ENCODE measurements around the gene RNF166.

Gene RNF166

DNA sequence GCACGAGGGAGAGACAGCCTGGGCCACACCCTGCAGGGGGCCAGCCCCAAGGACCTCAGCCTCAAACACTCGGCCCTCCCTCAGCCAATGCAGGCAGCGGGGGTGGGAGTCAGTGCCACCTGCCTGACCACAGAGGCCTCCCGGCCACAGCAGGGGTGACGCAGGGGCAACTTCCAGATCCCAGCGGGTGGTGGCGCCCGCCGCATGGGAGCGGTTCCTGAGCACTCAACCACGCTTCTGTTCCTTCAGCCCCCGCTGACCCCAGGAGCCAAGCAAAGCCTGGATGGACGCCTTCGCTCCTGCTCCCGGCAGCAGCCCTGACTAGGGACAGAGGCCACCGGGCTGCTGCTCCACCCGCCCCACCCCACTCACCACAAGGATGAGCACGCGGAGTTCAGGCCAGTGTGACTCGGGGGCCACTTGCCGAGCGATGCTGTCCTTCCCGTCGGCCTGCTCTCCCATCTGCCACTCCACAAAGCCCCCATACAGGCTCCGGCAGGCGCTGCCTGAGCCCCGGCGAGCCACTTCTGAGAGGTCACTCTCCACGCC lies 50.4 kb downstream of the RNF166 start:
- DNase-seq (ENCODE audit: low read depth, low spot score) = no peak
- H3K27ac ChIP-seq = no peak overlapping the region

DNA sequence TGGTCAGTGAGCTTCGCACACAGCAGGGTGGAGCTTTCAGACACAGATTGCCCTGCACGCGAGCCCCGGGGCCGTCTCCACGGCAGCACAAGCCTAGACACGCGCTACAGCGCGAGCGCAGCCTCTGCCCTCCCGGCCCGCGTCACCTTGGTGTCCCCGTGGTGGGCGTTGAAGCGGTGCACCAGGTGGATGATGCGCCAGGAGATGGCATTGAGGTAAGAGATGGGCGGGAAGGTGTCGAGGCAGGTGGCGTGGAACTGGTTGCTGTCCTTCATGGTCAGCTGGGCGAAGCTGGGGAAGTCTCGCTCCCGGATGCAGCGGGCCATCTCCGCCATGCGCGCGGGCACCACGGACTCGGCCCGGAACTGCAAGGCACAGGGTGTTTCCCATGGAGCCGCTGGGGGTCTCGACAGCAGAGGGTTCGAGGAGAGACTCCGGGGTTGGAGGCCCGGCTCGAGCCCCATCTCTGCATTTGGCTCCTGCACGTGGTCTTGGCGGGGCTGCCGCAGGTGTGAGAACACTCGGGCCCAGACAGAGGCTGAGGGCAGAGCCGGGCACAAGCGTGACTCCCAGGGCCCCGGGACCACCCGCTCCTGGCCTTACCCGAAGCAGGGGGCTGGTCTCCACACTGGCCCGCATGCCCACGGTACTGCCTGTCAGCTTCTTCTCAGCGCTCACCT lies 51.0 kb downstream of the RNF166 start:
- H3K27ac ChIP-seq = no peak overlapping the region
- DNase-seq (ENCODE audit: low read depth, low spot score) = no peak

DNA sequence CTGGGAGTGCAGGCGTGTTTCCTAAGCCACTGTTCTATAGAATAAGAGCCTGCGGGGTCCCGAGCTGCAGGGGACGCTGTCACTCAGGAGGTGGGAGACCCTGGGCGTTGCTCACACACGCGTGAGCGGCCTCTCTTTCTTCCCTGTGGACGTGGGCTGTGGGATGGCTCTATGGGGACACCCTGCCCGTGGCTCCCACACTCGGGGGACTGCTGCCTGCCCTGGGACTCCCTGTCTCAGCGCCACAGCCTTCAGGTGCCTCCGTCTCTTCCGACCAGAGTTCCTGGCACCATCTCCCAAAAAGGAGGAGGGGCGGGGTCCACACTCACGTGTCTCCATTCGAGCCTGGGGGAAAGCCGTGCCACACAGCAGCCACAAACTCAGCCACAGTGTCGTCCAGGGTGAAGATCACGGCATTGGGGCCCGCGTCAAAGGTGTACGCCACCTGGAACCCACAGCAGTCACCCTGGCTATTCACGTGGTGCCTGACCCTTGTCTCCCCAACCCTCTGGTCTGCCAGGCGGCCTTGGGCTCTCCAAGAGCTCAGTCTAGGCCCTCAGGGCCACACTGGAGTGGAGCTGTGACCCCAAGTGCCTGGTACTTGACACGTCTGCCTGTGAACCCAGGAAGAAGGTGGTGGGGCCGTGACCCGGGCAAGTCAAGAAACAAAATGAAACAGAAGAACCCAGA lies 51.7 kb downstream of the RNF166 start:
- DNase-seq (ENCODE audit: low read depth, low spot score) = no peak
- no peak overlapping the region for H3K27ac ChIP-seq

DNA sequence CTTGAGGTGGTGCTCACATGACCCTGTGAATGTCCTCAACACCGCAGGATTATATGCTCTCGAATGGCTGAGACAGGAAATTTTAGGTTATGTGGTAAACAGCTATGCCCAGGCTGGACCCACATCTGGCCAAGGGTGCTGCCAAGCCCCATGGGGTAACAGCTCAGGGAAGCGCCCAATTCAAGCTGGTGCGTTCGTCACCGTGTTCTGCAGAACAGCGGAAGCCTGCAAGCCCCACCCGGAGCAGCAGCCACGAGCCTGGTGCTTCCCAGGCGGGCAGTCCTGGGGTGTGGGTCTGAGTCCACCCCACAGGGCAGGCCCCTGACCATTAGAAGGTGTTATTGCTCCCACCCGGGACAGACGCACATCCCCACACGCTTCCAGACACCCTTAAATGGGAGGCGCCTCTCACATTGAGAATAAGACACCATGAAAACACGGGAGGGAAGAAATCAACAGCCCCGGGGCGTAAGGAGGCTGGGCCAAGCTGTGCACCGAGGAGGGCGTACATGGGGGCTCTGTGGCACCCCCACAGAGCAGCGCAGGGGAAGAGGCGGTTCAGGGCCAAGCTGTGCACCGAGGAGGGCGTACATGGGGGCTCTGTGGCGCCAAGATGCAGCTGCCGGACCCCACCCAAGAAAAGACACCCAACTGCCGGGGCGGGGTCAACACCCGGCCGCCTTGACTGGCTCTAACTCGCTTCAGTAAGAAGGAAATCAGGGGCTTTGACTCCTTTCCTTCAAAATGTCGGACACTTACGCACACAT lies 52.4 kb downstream of the RNF166 start:
- no peak for DNase-seq (ENCODE audit: low read depth, low spot score)
- H3K27ac ChIP-seq = no peak overlapping the region

DNA sequence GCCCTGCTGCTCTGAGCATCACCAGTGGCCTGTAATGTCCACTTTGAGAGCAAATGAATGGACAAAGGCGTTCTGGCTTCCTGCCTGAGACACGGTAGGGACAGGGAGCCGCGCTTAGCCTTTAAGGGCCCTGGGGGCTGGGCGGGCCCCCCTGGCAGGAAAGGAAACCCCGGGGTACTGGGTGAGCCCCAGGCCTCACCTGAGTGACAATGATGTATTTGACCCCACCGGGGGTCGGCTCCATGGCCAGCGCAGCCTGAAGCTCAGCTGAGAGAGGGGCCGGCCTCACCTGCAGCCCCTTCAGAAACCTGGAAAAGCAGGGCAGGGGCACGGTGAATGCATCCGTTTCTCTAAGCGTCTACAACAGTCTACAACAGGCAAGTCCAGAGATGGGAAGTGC lies 53.1 kb downstream of the RNF166 start:
- no peak overlapping the region for H3K27ac ChIP-seq
- DNase-seq (ENCODE audit: low read depth, low spot score) = no peak

DNA sequence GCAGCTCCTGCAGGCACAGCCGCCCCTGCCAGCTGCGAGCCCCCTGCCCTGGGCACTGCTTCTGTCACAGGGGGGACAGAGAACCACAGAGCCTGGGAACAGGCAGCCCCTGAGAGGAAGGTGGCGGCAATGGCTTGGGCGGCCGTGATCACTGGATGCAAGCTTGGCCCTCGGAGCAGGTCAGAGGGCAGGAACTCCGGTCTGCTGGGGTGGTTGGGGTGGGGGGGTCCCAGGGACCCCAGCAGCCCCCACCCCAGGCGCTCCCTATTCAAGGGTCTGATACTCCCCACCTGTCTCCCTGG lies 53.5 kb downstream of the RNF166 start:
- DNase-seq (ENCODE audit: low read depth, low spot score) = no peak
- no peak overlapping the region for H3K27ac ChIP-seq

DNA sequence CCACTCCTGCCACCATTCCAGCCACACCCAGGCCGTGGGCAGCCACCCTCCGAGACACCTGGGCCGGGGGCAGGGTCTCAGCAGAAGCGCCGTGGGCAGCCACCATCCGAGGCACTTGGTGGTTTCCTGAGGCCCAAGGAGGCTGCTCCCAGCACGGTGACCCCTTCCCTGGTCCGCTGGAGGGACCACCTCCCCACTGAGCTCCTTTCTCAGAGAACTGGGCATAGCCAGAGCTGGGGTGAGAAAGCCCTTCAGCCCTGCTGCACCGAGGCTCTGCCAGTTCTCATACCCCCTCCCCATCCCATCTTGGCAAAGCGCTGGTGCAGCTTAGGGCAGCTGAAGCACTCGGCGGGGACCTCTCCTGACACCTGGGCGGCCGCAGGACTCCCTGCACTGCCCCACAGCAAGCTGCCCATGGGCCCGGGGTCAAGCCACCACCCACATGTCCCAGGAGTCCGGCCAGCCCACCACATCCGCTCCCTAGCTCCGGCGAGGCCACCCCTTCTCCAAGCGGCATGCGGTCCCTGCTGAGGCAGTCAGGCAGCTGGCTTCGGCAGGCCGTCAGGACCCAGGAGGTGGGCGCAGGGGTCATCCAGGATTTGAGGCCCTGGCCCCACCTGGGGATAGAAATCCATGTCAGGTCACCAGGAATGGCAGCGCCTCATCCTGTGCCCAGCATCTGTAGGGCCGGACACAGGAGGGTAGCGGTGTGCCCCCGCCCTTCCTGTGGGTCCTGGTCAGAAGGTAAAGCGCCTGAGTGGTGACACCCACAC lies 54.0 kb downstream of the RNF166 start:
- no peak overlapping the region for H3K27ac ChIP-seq

DNA sequence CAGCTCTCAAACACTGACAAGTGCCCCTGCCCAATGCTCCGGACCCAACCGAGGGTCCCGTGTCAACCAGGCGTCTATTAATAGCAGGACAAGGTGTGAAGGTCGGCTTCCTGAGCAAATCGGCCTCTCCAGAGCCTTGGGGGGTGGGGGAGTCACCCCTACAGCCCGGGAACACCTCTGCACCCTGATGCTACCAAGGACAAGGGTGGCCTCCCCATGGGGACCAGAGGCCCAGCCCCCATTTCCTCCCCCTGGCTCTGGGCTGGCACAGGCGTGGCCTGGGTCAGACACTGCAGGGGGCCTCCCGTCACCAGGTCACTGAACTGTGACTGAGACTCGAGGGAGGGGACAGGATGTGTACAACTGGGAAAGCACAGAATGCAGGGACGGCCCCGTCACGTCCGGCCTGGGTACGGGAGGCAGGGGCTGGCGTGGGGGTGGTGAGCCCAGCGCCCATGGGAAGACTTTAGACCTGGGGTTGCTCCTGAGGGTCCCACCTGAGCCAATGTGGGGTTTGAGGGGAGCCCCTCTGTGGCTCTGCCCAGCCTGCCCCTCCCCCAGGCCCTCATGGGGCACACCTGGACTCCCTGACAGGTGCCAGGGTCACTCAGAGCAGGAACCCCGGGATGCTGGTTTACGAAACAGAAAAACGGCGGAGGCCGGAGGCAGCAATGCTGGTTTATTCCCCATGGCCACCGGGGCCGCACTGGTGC lies 54.8 kb downstream of the RNF166 start:
- H3K27ac ChIP-seq = no peak overlapping the region
- DNase-seq (ENCODE audit: low read depth, low spot score) = no peak

More for the DNA sequence above, 54.0 kb downstream of the RNF166 start:
- no peak for DNase-seq (ENCODE audit: low read depth, low spot score)

DNA sequence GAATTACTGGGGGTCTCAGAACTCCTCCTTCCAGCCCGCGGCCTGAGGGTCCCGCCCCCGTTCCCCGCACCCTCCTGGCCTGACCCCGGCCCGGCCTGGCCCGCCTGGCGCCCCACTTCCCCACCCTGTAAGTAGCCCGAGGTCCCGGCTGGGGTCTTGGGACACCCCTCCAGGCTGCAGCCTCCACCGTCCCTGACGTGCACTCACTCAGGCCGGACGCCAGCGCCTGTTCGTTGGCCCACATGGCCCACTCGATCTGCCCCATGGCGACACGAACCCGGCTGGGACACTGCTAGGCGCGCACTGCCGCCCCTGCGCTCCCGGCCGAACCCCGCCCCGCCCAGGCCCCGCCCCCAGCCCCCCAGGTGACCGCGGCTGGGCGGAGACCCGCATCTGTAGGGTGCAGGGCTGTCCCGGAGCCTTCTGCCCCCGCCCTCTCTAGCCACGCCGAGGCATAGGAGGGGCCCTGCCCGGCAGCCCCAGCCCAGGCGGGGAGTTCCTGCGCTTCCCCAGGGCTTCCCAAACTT lies 55.4 kb downstream of the RNF166 start, which contains the start of gene CYBA:
CYBA (minus strand) TSS at position 305 of the 527 bp plus-strand sequence; CDS start at position 265, 40 bp downstream.
- DNase-seq (ENCODE audit: low read depth, low spot score) = no peak
- H3K27ac ChIP-seq = no peak within 1 kb of the TSS

DNA sequence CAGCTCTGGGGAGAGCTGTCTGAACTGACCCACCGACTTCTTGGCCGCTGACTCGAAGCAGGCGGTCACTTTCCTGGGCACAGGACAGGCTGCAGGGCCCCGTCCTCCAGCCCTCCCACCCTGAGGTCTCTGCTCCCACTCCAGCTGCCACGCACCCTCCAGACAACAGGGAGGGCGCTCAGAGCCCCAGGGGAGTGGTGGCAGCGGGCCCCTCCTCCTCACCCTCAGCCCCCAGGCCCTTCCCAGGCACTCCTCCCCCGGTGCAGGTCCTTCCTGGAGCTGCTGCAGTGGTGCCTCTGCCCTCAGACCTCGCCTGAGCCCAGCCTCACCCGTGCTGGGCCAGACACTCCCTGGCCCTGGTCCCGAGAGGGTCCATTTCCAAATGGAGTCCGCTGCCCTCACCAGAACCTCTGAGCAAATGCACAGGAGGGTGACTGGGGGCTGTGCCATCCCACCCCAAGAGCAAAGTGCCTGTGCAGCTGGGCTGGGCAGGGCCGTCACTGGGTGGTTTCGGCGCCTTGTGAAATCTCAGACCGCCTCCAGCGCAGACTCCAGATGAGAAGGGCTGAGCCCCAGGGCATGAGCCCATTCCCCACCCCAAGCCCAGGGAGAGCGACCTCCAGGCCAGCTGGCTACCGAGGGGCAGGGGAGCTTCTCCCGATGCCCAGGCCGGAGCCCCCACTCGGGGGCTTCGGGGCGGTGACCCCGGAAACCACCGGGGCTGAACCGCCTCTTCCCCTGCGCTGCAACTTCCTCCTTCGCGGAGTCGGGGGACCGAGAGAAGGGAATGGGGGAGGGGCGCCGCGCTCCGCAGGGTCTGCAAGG lies 56.1 kb downstream of the RNF166 start:
- no peak overlapping the region for H3K27ac ChIP-seq
- DNase-seq (ENCODE audit: low read depth, low spot score) = no peak

DNA sequence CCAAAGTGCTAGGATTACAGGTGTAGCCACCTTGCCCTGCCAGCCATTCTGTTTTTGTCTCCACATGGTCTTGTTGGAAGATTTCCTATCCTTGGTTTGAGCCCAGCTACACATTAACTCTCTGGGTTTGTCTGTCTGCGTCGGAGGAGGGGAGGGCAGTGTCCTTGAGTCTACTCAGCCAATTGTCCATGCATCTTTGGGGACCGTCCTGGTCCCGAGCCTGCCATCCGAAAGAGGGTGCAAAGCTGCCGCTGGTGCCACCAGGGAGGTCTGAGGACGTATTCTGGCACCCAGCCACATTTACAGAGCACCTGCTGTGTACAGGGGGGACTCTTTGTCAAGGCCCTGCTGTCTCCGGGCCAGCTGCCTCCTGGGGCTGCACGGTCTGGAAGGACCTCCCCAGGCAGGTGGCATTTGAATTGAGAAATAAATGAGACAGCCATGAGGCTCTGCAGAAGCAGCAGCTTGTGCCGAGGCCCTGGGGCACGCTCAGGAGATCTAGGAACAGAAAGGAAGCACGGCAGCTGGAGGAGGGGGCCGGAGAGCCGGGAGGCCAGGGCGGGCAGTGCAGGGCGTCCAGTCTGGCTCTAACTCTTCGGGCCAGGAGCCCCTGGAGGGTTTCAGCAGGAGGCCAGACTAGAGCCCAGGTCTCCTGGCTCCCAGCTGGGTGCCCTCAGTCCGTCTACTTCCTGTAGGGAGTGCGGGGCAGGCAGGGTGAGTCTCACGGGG lies 56.8 kb downstream of the RNF166 start:
- H3K27ac ChIP-seq = no peak overlapping the region
- no peak for DNase-seq (ENCODE audit: low read depth, low spot score)

DNA sequence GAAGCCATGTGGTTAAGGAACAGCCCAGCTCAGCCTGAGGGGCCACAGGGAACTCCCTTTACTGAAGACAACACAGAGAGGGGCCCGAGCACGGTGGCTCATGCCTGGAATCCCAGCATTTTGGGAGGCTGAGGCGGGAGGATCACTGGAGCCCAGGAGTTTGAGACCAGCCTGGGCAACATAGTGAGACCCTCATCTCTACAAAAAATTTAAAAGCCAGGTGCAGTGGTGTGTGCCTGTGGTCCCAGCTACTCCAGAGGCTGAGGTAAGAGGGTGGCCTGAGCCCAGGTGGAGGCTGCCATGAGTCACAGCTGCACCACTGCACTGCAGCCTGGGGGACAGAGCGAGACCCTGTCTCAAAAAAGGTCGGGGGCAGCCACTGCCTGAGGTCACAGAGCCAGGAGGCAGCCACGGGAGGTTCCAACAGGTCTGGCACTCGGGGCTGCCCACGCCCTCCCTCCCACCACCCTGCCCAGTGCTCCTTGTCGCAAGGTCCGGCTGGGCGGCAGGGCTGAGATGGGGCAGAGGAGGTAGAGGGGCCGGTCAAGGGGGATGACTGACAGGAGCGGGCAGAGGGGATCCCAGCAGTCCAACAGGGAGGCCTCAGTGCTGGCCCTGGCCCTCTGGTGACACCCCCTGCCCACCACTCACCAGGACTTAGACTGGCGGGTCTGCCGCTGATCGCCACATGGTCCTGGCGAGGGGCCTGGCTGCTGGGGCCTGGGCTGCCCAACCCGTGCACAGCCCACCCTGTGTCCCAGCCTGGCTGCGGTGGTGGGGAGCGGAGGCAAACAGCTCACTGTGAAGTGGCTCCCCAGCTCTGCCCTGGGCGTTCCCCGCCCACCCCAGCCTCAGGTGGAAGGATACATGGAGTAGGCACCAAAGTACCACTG lies 58.8 kb downstream of the RNF166 start:
- DNase-seq (ENCODE audit: low read depth, low spot score) = no peak
- no peak overlapping the region for H3K27ac ChIP-seq

Measured in epithelial cell of prostate (primary cell).